Gastrocnemius medialis (tissue), 4 donors: ENCODE results near the gene DRAM1. TPM values are rescaled to one million over a fixed set of nuclear protein-coding genes. Genes with fewer than 3 reads are reported as not detected.

ENCODE experiments used
- ATAC-seq, 2 donors: fragments of 150-250 bp; one replicate each; pipeline ENCODE4 v1.9.1; 2016
- DNase-seq, 2 donors: peaks; one replicate each; pipeline ENCODE4 v3.0.0-alpha.2; 2019
- H3K27ac ChIP-seq, 4 donors: fragments of 200-600 bp; sonication (generic); 1 replicate in 1 of 4; 2 replicates in 3 of 4; pipeline ENCODE4 v1.5.1; 2016 to 2018; ENCODE audit warnings: mild to moderate bottlenecking in 2 of 4, moderate library complexity in 1 of 4
- H3K27me3 ChIP-seq, 3 donors: fragments of 200-600 bp; sonication (generic) in 2 of 3; 1 replicate in 1 of 3; 2 replicates in 2 of 3; pipeline versions ENCODE4 v1.5.1 to v1.6.0; 2016 to 2019; ENCODE audit warnings: mild to moderate bottlenecking in 1 of 3, moderate library complexity in 1 of 3
- H3K36me3 ChIP-seq, 2 donors: fragments of 200-600 bp; sonication (generic) in 1 of 2; one replicate each; pipeline ENCODE4 v1.5.1; 2017 to 2018
- H3K4me1 ChIP-seq, 2 donors: fragments of 200-600 bp; sonication (generic) in 1 of 2; one replicate each; pipeline ENCODE4 v1.5.1; 2016 to 2017; ENCODE audit warnings: mild to moderate bottlenecking in 2 of 2
- H3K4me3 ChIP-seq, 4 donors: fragments of 200-600 bp; sonication (generic) in 3 of 4; 1 replicate in 1 of 4; 2 replicates in 3 of 4; pipeline ENCODE4 v1.5.1; 2016 to 2019; ENCODE audit warnings: mild to moderate bottlenecking in 2 of 4
- H3K9me3 ChIP-seq, 3 donors: fragments of 200-600 bp; sonication (generic) in 2 of 3; 1 replicate in 1 of 3; 2 replicates in 2 of 3; pipeline ENCODE4 v1.5.1; 2016 to 2019
- CTCF ChIP-seq, 5 experiments: fragments of 450-650 bp in 3 of 5; fragments of 200-600 bp in 2 of 5; sonication (generic) in 2 of 5; IDR thresholded peaks in 4 of 5; conservative IDR thresholded peaks in 1 of 5; 1 replicate in 4 of 5; 2 replicates in 1 of 5; pipeline ENCODE4 v1.5.1; 2016 to 2019; ENCODE audit warnings: antibody characterized with exemption in 5 of 5, mild to moderate bottlenecking in 3 of 5, moderate library complexity in 3 of 5
- POLR2A ChIP-seq, 2 donors: fragments of 450-650 bp; IDR thresholded peaks; one replicate each; pipeline ENCODE4 v1.6.1; 2017; ENCODE audit warnings: antibody characterized with exemption in 2 of 2, mild to moderate bottlenecking in 2 of 2, moderate library complexity in 2 of 2
- in situ Hi-C, 4 donors: fragments of 200-750 bp; cut with MboI; loops; one replicate each; pipeline versions ENCODE4 v1.15.0 to v1.8.0; 2017; ENCODE audit warnings: low sequenced_read_pairs in 4 of 4
- intact Hi-C: fragments of 100-400 bp; cut with DNase I; formaldehyde crosslinking; loops from one replicate; pipeline ENCODE4 v1.15.1; 2023; ENCODE audit warnings: low total_unique reads
- total RNA-seq, 4 donors: library from RNA; depleted of rRNA; stranded (reverse); fragments of >200 nt; gene quantifications; one replicate each; pipeline versions ENCODE4 v1.1.0 to v1.2.3, GENCODE V29; 2016

DRAM1 gene
- total RNA-seq, 4 donors from 2014 or later: 2.9 to 7.2 (median 4.1) TPM

GRCh38 chr12:101839324-101840283 lies 37.8 kb upstream of the DRAM1 start:
- no peak overlapping the region for H3K4me3 ChIP-seq
- ATAC-seq (peak; percentile 56 to 86), DNase-seq (peak; percentile 23 to 41)
- H3K27me3 ChIP-seq: no peaks in the 10 kb centered on the region
- H3K36me3 ChIP-seq: no peaks in the 10 kb centered on the region
- in situ Hi-C loops: loop anchor here (5.0 to 25.0 kb wide), 5 partner anchors 62 to 435 kb away; partner anchors contain the start of gene ARL1 (in 3 of the 4)
- intact Hi-C loops: loop anchor here (1.0 kb wide), 2 partner anchors 66 to 425 kb away; no protein-coding TSS in a partner anchor
- no peaks in the 10 kb centered on the region for H3K9me3 ChIP-seq
- TF ChIP-seq CTCF (IDR thresholded peaks at IDR 0.05 in 4 of 5, conservative IDR thresholded peaks at IDR 0.05 in 1 of 5) (peak; percentile 73 to 90 (median 82)), POLR2A (IDR thresholded peaks at IDR 0.05) (no peak)
- peaks cover 0 to 3% of the 10 kb centered on the region in 2 donors for H3K4me1 ChIP-seq
- no peak overlapping the region for H3K27ac ChIP-seq

- intact Hi-C loops (no loop called here), in situ Hi-C loops (loop anchor here (5.0 to 25.0 kb wide), 3 partner anchors 64 to 429 kb away; partner anchors contain the start of gene ARL1 (in 2 of the 4))
- H3K4me3 ChIP-seq: no peak overlapping the region
- H3K9me3 ChIP-seq: no peaks in the 10 kb centered on the region
- H3K27me3 ChIP-seq: no peaks in the 10 kb centered on the region
- ATAC-seq (no peak), DNase-seq (no peak)
- H3K4me1 ChIP-seq: peaks cover 0 to 3% of the 10 kb centered on the region in 2 donors
- no peak overlapping the region for H3K27ac ChIP-seq
- TF ChIP-seq POLR2A (IDR thresholded peaks at IDR 0.05) (no peak), CTCF (IDR thresholded peaks at IDR 0.05 in 4 of 5, conservative IDR thresholded peaks at IDR 0.05 in 1 of 5) (no peak)
- no peaks in the 10 kb centered on the region for H3K36me3 ChIP-seq
These were observed 36.3 kb upstream of the DRAM1 start for GRCh38 chr12:101841069-101841468.

- intact Hi-C loops (no loop called here), in situ Hi-C loops (loop anchor here in 3 of 4 donors (10.0 to 25.0 kb wide), 2 partner anchors 430 to 433 kb away; partner anchors contain the start of gene ARL1 (in 2 of the 3))
- Histone ChIP-seq H3K27ac (no peak overlapping the region), H3K4me3 (no peak overlapping the region), H3K27me3 (no peaks in the 10 kb centered on the region), H3K9me3 (no peaks in the 10 kb centered on the region), H3K4me1 (no peaks in the 10 kb centered on the region), H3K36me3 (no peaks in the 10 kb centered on the region)
- DNase-seq (no peak), ATAC-seq (no peak)
- TF ChIP-seq CTCF (IDR thresholded peaks at IDR 0.05 in 4 of 5, conservative IDR thresholded peaks at IDR 0.05 in 1 of 5) (no peak), POLR2A (IDR thresholded peaks at IDR 0.05) (no peak)
These were observed 32.2 kb upstream of the DRAM1 start for GRCh38 chr12:101845137-101845711.

- ATAC-seq (no peak), DNase-seq (no peak)
- Histone ChIP-seq H3K27me3 (no peaks in the 10 kb centered on the region), H3K27ac (no peak overlapping the region), H3K9me3 (no peaks in the 10 kb centered on the region), H3K4me3 (no peak overlapping the region), H3K4me1 (no peaks in the 10 kb centered on the region), H3K36me3 (no peaks in the 10 kb centered on the region)
- in situ Hi-C loops: loop anchor here in 3 of 4 donors (10.0 to 25.0 kb wide), 2 partner anchors 433 to 435 kb away; partner anchors contain the start of gene ARL1 (in 2 of the 3)
- no peak for TF ChIP-seq CTCF (IDR thresholded peaks at IDR 0.05 in 4 of 5, conservative IDR thresholded peaks at IDR 0.05 in 1 of 5)
- TF ChIP-seq POLR2A (IDR thresholded peaks at IDR 0.05): no peak
- intact Hi-C loops: no loop called here
These were observed 30.1 kb upstream of the DRAM1 start for GRCh38 chr12:101847325-101847724.
